Endothelial cell of umbilical vein (primary cell): ENCODE measurements around the gene CLC.

ENCODE experiments used
- CTCF ChIP-seq, 2 donors: IDR thresholded peaks; 1 replicate in 1 of 2; 2 replicates in 1 of 2; pipeline ENCODE4 v1.5.1; 2011; ENCODE audit warnings: low read length in 2 of 2, mild to moderate bottlenecking in 2 of 2, moderate library complexity in 2 of 2, control low read depth in 1 of 2, inconsistent platforms in 1 of 2, low read depth in 1 of 2; ENCODE audit not compliant: insufficient read depth in 1 of 2; ENCODE audit errors: extremely low read depth in 1 of 2
- JUN ChIP-seq: IDR thresholded peaks from 2 replicates; pipeline ENCODE4 v1.6.1; 2011; ENCODE audit warnings: borderline replicate concordance, low read depth; ENCODE audit not compliant: insufficient read length, insufficient read depth
- POLR2AphosphoS5 ChIP-seq: IDR thresholded peaks from 2 replicates; pipeline ENCODE4 v1.6.1; 2012; ENCODE audit warnings: low read depth, mild to moderate bottlenecking, control low read depth, low read length, moderate library complexity; ENCODE audit not compliant: insufficient read depth

- no peak for TF ChIP-seq POLR2AphosphoS5
- TF ChIP-seq CTCF (IDR thresholded peaks at IDR 0.05; ENCODE audit: extremely low read depth in 1 of 2, insufficient read depth in 1 of 2, low read depth in 1 of 2, low read length in 2 of 2): no peak
- TF ChIP-seq JUN: no peak
Observed at GRCh38 chr19:39735688-39736087, 2.1 kb downstream of the CLC start.
